HepG2 (cell line): Measurements from ENCODE around the gene TBX6. TPM values are rescaled to one million over a fixed set of nuclear protein-coding genes. Genes with fewer than 3 reads are reported as not detected.

Experiments
- ARID5B ChIP-seq: IDR thresholded peaks from 2 replicates; pipeline ENCODE4 v1.4.0; 2020; ENCODE audit warnings: mild to moderate bottlenecking, missing genetic modification reagents
- KAT7 ChIP-seq: IDR thresholded peaks from 2 replicates; pipeline ENCODE4 v1.6.1; 2018; ENCODE audit warnings: borderline replicate concordance, missing compliant biosample characterization
- MTA1 ChIP-seq: sonication (generic); formaldehyde crosslinking; IDR thresholded peaks from 2 replicates; pipeline ENCODE4 v1.4.0; 2020; ENCODE audit warnings: missing genetic modification reagents, mild to moderate bottlenecking, borderline replicate concordance
- SETDB1 ChIP-seq: sonication (generic); formaldehyde crosslinking; IDR thresholded peaks from 2 replicates; pipeline ENCODE4 v1.5.1; 2020; ENCODE audit warnings: missing genetic modification reagents, mild to moderate bottlenecking, borderline replicate concordance
- TBL1XR1 ChIP-seq: fragments of 150-350 bp; IDR thresholded peaks from 2 replicates; pipeline ENCODE4 v1.6.1; 2014; ENCODE audit warnings: borderline replicate concordance, low read length; ENCODE audit not compliant: partially characterized antibody
- ZMAT3 ChIP-seq: sonication (generic); formaldehyde crosslinking; conservative IDR thresholded peaks from 2 replicates; pipeline ENCODE4 v1.7.0; 2021; ENCODE audit warnings: missing genetic modification reagents
- ZNF44 ChIP-seq: sonication (generic); formaldehyde crosslinking; IDR thresholded peaks from 2 replicates; pipeline ENCODE4 v1.5.1; 2020; ENCODE audit warnings: mild to moderate bottlenecking, missing genetic modification reagents
- ZNF512B ChIP-seq: sonication (generic); formaldehyde crosslinking; IDR thresholded peaks from 2 replicates; pipeline ENCODE4 v1.5.1; 2020; ENCODE audit warnings: missing genetic modification reagents, mild to moderate bottlenecking, borderline replicate concordance
- ZNF598 ChIP-seq: sonication (generic); formaldehyde crosslinking; IDR thresholded peaks from 2 replicates; pipeline ENCODE4 v1.5.1; 2020; ENCODE audit warnings: mild to moderate bottlenecking, missing genetic modification reagents, borderline replicate concordance
- ZNF687 ChIP-seq: sonication (generic); formaldehyde crosslinking; IDR thresholded peaks from 2 replicates; pipeline ENCODE4 v1.5.1; 2020; ENCODE audit warnings: mild to moderate bottlenecking, missing genetic modification reagents, moderate library complexity
- polyA plus RNA-seq, 8 experiments: library from polyadenylated mRNA; depleted of rRNA in 3 of 8; stranded (reverse) in 7 of 8; unstranded in 1 of 8; fragments of >200 nt; fragmentation: Illumina TruSeq in 4 of 8; extraction: Trizol in 4 of 8; gene quantifications; 2 replicates each; pipeline versions ENCODE4 v1.2.1 to v1.2.3, GENCODE V29; 2011 to 2016; ENCODE audit warnings: low read depth in 4 of 8, missing spikeins in 1 of 8, mixed read lengths in 1 of 8; ENCODE audit not compliant: insufficient read depth in 1 of 8
- total RNA-seq, 5 experiments: library from RNA; depleted of rRNA; stranded (reverse); fragments of >200 nt; fragmentation: Illumina TruSeq; extraction: Trizol; gene quantifications; 2 replicates each; pipeline ENCODE4 v1.2.3, GENCODE V29; 2016; ENCODE audit warnings: low read depth in 1 of 5
- TF ChIP-seq, protein P1 (sequence below): sonication (generic); formaldehyde crosslinking; IDR thresholded peaks from 2 replicates; pipeline ENCODE4 v1.5.0; 2020; ENCODE audit warnings: missing genetic modification reagents

TBX6 gene
- total and polyA plus RNA-seq, 2 of the 13 experiments (the other 11 are each of a cell fraction or from before 2014, with no cell fraction given): 0.24 to 0.42 TPM

DNA sequence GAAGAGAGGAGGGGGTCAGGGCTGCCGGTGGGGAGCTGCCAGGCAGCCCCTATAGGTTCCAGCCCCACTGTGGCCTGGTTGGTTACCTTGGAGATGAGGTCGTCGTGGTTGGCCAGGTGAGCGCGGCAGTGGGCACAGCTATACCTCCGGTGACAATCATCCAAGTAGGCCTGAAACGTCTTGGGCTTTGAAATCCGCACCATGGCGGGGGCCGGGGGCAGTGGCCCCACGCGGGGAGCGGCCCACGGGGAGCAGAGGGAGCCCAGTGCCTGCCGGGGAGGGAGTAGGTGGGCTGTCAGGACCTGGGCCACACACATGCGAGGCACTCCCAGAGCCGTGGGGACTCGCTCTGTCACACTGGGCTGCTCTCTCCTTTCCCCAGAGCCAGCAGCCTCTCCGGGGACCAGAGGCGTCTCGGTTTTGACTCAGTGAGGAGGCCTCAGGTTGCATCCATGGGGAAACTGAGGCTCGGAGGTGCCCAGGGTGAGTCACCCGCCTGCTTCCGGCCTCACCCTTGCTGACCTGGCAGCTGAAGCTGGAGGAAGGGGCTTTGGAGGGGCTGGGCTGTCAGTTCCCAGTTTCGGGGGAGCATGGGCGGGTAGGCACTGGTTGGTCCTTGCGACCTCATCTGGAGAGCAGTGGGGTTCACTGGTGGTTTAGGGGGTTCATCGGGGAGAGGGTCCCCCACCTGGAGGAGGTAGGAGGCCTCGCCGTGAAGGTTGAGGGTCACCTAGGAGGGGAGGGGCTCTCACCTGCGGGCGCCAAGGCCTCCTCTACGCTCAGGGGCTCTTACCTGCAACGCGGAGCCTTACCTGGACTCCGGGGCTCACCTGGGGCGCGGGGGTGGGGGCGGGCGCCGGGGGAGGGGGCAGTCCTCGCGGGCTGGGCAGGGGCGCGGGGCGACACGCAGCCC is 3.7 kb upstream of the TBX6 start (continued):
- TF ChIP-seq ZNF687 (peak; percentile 76), KAT7 (CRISPR knock-in tag) (0 out of 2 replicates have a peak, but pooled peaks have one; percentile 13), ZNF44 (0 out of 2 replicates have a peak, but pooled peaks have one; percentile 61), ZNF598 (CRISPR knock-in tag) (0 out of 2 replicates have a peak, but pooled peaks have one; percentile 43), ARID5B (no peak), TBL1XR1 (peak; percentile 14), ZMAT3 (CRISPR knock-in tag) (peak; percentile 65; the same call in 1 of the 2 replicates), MTA1 (CRISPR knock-in tag) (no peak), ZNF512B (CRISPR knock-in tag) (no peak), SETDB1 (CRISPR knock-in tag) (no peak)
- TF ChIP-seq, protein P1, sequence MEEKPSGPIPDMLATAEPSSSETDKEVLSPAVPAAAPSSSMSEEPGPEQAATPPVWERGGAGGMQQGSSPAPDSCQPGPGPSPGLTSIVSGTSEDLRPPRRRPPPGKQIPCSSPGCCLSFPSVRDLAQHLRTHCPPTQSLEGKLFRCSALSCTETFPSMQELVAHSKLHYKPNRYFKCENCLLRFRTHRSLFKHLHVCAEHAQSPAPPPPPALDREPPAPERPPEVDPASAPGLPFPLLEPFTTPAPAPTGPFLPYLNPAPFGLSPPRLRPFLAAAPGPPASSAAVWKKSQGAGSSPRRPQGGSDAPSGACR (CRISPR knock-in tag): 0 out of 2 replicates have a peak, but pooled peaks have one; percentile 12
